Measurements from ENCODE around the gene AVEN. TPM values are rescaled to one million over a fixed set of nuclear protein-coding genes. Genes with fewer than 3 reads are reported as not detected.

AVEN gene
- total and polyA plus RNA-seq, 12 donors: 6.9 to 22.9 (median 13.7) TPM

DNA sequence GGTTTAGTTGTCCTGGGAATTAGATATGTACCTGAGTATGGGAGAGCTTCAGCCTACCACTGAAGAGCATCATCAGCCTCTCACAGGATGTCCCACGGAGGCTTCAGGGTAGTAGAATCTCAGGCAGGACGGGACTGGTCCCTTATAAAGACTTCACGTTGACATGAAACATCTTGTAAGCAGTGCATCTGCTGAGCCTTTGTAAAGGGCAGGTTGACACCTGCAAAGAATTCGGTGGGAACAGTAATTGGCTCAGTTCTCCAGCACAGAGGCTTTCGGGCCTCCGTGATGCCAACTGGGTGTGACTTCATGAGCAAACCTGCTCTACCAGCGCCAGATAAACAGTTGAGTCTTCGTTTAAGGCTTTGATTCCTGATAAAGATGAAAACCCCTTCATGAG lies 26.9 kb upstream of the AVEN start:
- TF ChIP-seq POLR2A (IDR thresholded peaks at IDR 0.05) (no peak), CTCF (IDR thresholded peaks at IDR 0.05) (no peak)
- Histone ChIP-seq H3K9me3 (replicated peaks in 1 of 3) (no peaks in the 10 kb centered on the region), H3K4me3 (no peak overlapping the region), H3K27me3 (no peaks in the 10 kb centered on the region), H3K36me3 (replicated peaks in 1 of 2) (no peaks in the 10 kb centered on the region), H3K4me1 (replicated peaks in 1 of 2) (no peaks in the 10 kb centered on the region), H3K27ac (no peak overlapping the region)
- no peak for DNase-seq
- intact Hi-C loops (cut with DNase I): loop anchor here (5.0 to 10.0 kb wide), 3 partner anchors 146 to 299 kb away; partner anchors contain the start of genes KATNBL1 (in 2 of the 2) and LPCAT4 (in 1 of the 2)
- WGBS, 4 donors: 72 to 86% (median 84%) methylated on average over 8 of the region's 8 CpGs

DNA sequence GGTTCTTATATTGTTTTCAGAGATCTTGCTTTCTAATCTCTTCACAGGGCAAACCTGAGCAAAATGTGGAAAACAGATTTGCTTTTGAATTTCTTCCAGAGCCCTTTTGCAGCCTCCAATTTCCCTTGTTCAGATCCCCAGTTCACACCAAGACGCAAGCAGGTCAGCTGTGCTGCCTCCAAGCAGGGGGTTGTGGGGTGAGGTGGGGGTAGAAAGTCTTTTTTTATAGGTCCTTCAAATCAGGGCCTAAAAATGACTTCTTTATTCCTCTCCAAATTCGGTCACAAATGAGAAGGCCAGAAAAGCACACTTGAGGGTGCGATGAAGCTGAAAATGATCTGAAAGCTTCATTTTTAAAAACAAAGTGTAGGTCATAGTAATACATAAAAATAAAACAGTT lies 26.3 kb upstream of the AVEN start:
- H3K27me3 ChIP-seq: no peaks in the 10 kb centered on the region
- H3K9me3 ChIP-seq (replicated peaks in 1 of 3): no peaks in the 10 kb centered on the region
- TF ChIP-seq CTCF (IDR thresholded peaks at IDR 0.05): no peak
- H3K4me1 ChIP-seq (replicated peaks in 1 of 2): no peaks in the 10 kb centered on the region
- H3K36me3 ChIP-seq (replicated peaks in 1 of 2): no peaks in the 10 kb centered on the region
- no peak for DNase-seq
- intact Hi-C loops (cut with DNase I): loop anchor here (5.0 to 10.0 kb wide), 3 partner anchors 147 to 300 kb away; partner anchors contain the start of genes KATNBL1 (in 2 of the 2) and LPCAT4 (in 1 of the 2)
- no peak overlapping the region for H3K27ac ChIP-seq
- 85 to 93% (median 91%) methylated on average over 3 of the region's 3 CpGs for WGBS, 4 donors
- H3K4me3 ChIP-seq: no peak overlapping the region

DNA sequence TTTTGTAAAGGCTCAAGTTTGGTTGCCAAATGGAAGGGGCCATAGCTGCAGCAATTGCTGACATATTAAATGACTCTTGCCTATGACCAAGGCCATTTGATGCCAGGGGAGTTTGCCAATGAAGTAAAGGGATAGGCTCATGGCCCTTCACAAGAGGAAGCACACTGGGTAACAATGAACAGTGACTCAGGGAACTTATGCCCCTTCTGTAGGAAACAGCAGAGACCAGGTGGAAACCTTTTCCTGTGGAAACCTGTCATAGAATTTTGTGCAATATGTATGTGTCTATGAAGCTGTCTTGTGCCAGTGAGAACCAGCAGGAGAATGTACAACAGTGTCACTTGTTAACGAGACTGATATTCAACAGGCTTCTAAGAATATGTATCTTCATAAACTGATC lies 25.4 kb upstream of the AVEN start:
- Histone ChIP-seq H3K27ac (no peak overlapping the region), H3K4me3 (no peak overlapping the region), H3K9me3 (replicated peaks in 1 of 3) (no peaks in the 10 kb centered on the region), H3K4me1 (replicated peaks in 1 of 2) (no peaks in the 10 kb centered on the region), H3K27me3 (no peaks in the 10 kb centered on the region), H3K36me3 (replicated peaks in 1 of 2) (no peaks in the 10 kb centered on the region)
- intact Hi-C loops (cut with DNase I): loop anchor here (10.0 kb wide), 2 partner anchors 150 to 300 kb away; partner anchors contain the start of genes KATNBL1 (in 1 of the 2) and LPCAT4 (in 1 of the 2)
- WGBS, 4 donors: 0 to 4% (median 0%) methylated on average over 1 of the region's 1 CpG
- DNase-seq: no peak
- TF ChIP-seq POLR2A (IDR thresholded peaks at IDR 0.05): no peak
- TF ChIP-seq CTCF (IDR thresholded peaks at IDR 0.05): no peak

- H3K27ac ChIP-seq: no peak overlapping the region
- TF ChIP-seq POLR2A (IDR thresholded peaks at IDR 0.05) (no peak), CTCF (IDR thresholded peaks at IDR 0.05) (no peak)
- 41 to 66% (median 55%) methylated on average over 3 of the region's 3 CpGs for WGBS, 4 donors
- H3K36me3 ChIP-seq (replicated peaks in 1 of 2): no peaks in the 10 kb centered on the region
- no peak overlapping the region for H3K4me3 ChIP-seq
- H3K27me3 ChIP-seq: no peaks in the 10 kb centered on the region
- DNase-seq: no peak
- H3K4me1 ChIP-seq (replicated peaks in 1 of 2): no peaks in the 10 kb centered on the region
- intact Hi-C loops (cut with DNase I): loop anchor here (10.0 kb wide), 2 partner anchors 155 to 305 kb away; partner anchors contain the start of genes KATNBL1 (in 1 of the 2) and LPCAT4 (in 1 of the 2)
- H3K9me3 ChIP-seq (replicated peaks in 1 of 3): no peaks in the 10 kb centered on the region
Observed at GRCh38 chr15:34059946-34060345, 20.9 kb upstream of the AVEN start.
